NCI-H524 (cell line): ENCODE data around the gene EYA2.

Experiments
- DNase-seq, 2 experiments: peaks; one replicate each; lab custom pipeline; 2025; lab: John Stamatoyannopoulos, UW

EYA2 gene

DNA sequence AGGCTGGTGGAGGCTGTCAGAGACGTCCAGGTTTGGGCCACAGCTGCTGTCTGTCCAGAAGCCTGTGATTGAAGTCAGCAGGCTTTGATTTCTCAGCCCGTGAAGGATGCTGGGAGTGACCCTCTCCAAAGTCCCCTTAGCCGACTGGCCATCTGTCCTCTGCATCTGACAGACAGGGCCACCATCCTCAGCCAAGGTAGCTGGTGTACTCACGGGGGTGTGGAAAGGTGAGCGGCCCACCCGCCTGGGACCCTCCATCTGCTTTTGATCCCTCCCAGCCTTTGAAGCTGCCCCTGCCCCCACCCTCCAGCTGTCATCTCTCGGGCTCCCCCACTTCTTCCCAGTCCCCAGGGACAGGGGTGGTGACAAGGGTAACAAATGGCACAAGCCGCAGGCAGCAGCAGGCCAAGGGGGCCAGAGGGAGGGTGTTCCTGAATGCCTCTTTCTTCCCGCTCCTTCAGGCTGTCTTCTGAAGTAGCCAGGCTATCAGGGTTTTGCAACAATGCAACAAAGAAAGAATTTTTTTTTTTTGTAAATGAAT is 84.4 kb downstream of the EYA2 start:
- DNase-seq = peak; percentile 100

GRCh38 chr20:46979603-46980241 is 85.1 kb downstream of the EYA2 start:
- DNase-seq = peak; percentile 76 to 80

DNA sequence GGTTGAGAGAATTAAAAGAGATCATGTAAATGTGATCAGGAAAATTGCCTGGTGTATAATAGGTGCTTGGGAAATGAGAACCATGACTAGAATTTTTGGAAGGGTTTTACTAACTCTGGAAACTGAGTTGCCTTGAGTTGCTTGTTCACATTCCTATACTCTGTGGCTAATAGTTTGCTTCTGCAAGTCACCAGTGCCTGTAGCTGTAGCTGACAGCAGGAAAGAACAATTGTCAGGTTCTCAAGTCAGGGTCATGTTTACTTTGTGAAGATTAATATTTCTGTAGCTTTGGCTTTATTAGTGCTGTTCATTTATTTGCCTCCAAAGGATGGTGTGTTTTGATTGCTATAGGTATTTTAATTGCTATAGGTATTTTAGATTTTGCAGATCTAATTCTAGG is 86.5 kb downstream of the EYA2 start:
- no peak for DNase-seq

DNA sequence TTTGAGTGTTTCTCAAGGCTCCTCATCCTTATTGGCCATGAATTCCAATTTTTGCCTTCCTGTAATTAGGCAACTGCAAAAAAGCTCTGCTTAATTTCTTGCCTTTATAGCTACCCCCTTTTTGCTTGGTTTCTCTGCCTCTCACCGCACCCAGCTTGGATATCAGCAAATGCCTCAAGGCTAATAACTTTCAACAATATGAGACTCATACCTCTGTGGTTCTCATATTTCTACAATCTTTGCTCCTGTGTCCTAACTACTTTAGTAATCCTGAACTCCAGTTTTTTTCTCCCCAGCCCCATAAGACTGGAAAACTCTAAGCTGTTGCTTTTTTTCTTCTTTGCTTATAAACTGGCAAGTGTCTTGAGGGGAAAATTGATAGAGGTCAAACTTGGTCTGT is 88.8 kb downstream of the EYA2 start:
- DNase-seq = no peak

GRCh38 chr20:46984405-46984804 is 89.8 kb downstream of the EYA2 start:
- DNase-seq = no peak

DNA sequence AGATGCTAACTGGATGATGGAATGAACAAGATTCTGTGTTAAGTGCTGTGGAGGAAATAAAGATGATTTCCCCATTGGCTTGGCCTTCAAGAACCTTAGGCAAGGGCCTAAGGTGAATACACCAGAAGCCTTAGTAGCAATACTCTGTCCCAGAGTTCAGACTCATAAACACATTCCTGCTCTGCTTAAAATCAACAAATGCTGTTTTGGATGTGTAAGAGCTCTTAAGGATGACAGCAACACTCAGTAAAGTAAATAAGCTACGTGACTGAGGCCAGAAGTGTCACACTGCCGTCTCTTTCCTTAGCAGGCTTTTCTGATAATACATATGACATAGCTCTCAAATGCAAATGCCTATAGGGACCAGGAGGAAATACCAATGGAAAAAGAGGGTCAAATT is 90.6 kb downstream of the EYA2 start:
- DNase-seq = no peak

DNA sequence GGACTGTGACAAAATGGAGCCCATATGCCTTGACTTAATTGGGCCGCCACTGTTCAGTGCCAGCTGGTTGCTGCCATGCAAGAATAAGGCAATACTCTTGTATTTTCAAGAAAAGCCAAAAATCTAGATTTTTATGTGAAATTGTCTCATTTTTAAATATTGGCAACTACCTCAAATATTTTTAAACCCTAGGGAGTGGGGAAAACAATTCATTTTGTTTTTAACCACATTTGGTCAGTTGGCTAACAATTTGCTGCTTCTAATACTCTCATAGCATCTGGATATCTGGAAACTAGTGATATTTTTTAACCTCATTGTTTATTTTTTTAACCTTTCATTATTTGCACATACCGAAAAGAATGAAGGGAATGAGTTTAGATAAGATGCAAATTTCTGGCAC is 91.0 kb downstream of the EYA2 start:
- DNase-seq = no peak

GRCh38 chr20:46987001-46987400 is 92.4 kb downstream of the EYA2 start:
- DNase-seq = no peak

GRCh38 chr20:46990017-46990595 is 95.5 kb downstream of the EYA2 start:
- no peak for DNase-seq

DNA sequence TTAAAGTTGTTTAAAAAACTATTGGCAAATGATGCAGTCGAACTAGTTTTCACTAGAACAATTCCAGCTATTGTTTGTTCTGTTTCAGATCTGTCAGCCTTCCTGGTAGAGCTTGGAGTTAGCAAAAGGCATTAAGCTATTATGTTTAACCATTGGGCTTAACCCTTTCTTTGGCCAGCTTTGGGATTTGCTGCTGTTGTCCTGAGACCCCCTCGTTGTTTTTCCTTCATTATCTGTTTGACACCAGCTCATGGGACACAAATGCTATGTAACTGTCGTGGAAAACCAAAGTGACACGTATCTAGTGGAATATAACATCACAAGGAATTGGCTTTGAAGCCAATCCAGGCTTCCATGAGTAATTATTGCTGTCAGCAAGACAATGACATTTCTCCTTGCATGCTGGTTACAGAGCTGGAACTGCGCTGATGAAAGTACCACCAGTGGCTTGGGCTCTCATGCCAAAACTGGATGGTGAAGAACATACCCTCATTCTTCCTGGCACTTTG is 96.0 kb downstream of the EYA2 start:
- DNase-seq = no peak

DNA sequence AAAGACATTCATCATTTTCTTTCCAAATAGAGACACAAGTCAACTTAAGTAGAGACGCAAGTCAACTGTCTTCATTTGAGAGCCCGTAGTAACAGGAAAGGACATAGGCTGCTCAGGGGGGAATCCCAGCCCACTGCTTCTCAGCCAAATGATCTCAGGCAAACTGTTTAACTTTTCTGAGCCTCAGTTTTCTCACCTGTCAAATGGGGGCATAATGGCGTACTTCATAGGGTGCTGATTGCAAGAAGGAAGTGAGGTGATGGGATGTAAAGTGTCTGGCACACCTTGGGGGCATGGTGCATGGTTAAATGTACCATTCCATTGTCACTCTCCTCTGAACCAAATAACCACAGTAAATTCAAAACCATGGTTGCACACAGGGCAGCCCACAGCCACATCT is 96.5 kb downstream of the EYA2 start:
- no peak for DNase-seq

DNA sequence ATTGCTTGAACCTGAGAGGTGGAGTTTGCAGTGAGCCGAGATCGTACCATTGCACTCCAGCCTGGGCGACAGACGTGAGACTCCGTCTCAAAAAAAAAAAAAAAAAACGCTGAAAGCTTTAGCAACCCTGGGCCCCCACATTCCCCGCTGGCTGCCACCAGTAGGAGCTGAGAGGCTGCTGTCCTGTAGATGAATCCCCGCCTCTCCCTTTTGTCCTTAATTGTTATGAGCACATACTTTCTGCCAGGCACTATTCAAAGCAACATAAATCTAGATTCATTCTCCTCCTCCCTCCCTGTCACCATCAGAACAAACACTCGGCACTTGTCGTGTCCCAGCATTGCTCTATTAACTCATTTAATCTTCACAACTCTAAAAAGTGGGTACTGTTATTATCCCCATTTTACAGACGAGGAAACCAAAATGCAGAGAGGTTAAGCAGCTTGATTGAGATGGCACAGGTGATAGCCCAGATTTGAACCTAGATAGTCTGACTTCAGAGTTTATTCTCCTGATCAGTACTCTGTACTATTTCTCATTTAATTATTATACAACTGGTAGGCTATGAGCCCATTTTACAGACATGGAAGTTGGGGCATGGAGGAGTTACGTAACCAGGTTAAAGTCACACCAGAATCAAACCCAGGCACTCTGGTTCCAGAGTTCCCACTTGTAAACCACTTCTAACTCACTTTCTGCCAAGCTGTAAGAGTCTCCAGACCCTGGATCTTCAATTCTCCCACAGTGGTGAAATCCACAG is 97.4 kb downstream of the EYA2 start:
- DNase-seq = no peak

DNA sequence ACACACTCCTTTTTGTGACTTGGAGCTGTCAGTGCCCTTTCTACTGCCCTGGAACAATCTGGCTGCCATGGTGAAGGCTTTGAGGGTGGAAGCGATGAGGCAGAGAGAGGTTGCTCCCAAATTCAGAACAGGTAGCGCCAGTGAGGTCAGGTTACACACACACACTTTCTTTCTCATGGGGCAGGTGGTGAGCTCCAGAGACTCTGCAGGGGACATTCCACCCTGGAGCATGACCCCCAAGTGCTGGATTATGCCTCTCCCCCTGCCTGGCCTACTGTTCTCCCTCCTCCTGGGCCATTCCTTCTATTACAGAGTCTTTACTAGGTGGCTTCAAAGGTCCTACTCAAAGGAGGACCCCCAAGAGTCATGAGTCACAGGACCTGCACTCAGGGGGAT is 98.0 kb downstream of the EYA2 start:
- peak; percentile 26 to 46 for DNase-seq

- no peak for DNase-seq
These were observed 98.9 kb downstream of the EYA2 start for GRCh38 chr20:46993465-46994095.

- DNase-seq = no peak
These were observed 99.7 kb downstream of the EYA2 start for GRCh38 chr20:46994341-46994740.

GRCh38 chr20:46995561-46996142 is 101.0 kb downstream of the EYA2 start:
- DNase-seq = peak; percentile 97 to 98

- peak; percentile 12 to 20 for DNase-seq
These were observed 102.5 kb downstream of the EYA2 start for GRCh38 chr20:46997187-46997586.

GRCh38 chr20:46998477-46999240 is 104.0 kb downstream of the EYA2 start:
- DNase-seq = peak in 1 of 2 experiments; percentile 14

DNA sequence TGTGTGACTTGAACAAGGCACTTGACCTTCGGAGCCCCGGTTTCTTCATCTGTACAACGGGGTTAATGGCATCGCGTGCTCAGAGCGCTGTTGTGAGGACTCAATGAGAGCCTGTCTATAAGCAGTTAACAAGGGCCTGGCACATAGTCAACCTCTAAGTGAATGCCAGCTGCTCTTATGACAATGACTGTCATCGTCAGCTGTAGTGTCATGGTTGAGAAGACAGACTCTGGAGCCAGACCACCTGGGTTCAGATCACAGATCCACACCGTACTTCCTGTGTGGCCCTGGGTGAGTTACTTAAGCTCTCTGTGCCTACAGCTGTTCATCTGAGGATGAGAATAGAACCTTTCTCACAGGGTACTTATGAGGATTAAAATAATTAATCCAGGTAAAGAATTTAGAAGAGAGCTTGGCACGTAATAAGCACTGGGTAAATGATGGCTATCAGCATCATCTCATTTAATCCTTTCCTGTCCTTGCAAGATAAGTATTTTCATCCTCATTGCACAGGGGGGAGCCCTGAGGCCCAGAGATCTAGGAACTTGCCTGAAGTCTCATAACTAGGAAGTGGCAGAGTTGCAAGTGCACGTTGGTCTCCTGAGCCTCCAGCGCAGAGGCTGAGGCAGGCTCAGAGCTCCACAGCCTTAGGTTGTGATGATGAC is 105.3 kb downstream of the EYA2 start:
- peak; percentile 93 to 95 for DNase-seq

GRCh38 chr20:47003223-47003622 is 108.6 kb downstream of the EYA2 start:
- no peak for DNase-seq

- no peak for DNase-seq
These were observed 109.5 kb downstream of the EYA2 start for GRCh38 chr20:47004179-47004578.
